Left ventricle myocardium superior (tissue), 1 donor: Measurements from ENCODE around the gene TOMM40L. TPM values are rescaled to one million over a fixed set of nuclear protein-coding genes. Genes with fewer than 3 reads are reported as not detected.
A peak's percentile ranks its signal among the peaks of the same experiment; 100 is the strongest.
"Not testable (repeated sequence)": the region's sequence is repeated elsewhere in the genome, so short reads cannot be mapped to it uniquely, and the experiment has no call there.

ENCODE experiments used
- ATAC-seq: fragments of 200-7000 bp; cut with Tn5 transposase; one replicate; pipeline ENCODE4 v1.9.1; 2020; ENCODE audit warnings: mild to moderate bottlenecking, moderate library complexity
- DNase-seq: peaks from one replicate; pipeline ENCODE4 v3.0.0-alpha.2; 2020
- intact Hi-C: fragments of 100-400 bp; cut with micrococcal nuclease; formaldehyde crosslinking; loops from one replicate; pipeline ENCODE4 v1.11.0; 2022
- total RNA-seq: library from RNA; stranded (reverse); fragmentation: NEBNext Ultra II Directional; extraction: Animal tissue kit (Norgen Biotek cat#: 25700); gene quantifications from one replicate; pipeline ENCODE4 v1.2.1, GENCODE V29; 2021
- donor health status: DM: no; HTN: yes; CAD: no; lungs with severe emphysema.

The TOMM40L gene
- total RNA-seq, 1 donor from 2014 or later = 41.8 TPM

GRCh38 chr1:161216945-161217712 lies 8.7 kb upstream of the TOMM40L start:
- intact Hi-C loops = no loop called here
- DNase-seq (no peak), ATAC-seq (peak; percentile 54)

GRCh38 chr1:161217831-161218230 lies 8.0 kb upstream of the TOMM40L start:
- intact Hi-C loops = no loop called here
- DNase-seq (no peak), ATAC-seq (no peak)

GRCh38 chr1:161218301-161219077 lies 7.4 kb upstream of the TOMM40L start:
- intact Hi-C loops = no loop called here
- ATAC-seq (no peak), DNase-seq (no peak)

- ATAC-seq = no peak
- intact Hi-C loops = no loop called here
- DNase-seq = no peak
Observed at GRCh38 chr1:161219078-161219892, 6.6 kb upstream of the TOMM40L start.

- no peak for ATAC-seq
- intact Hi-C loops = loop anchor here (10.0 kb wide), 2 partner anchors 85 to 165 kb away; partner anchors contain the start of gene MPZ
- DNase-seq = no peak
Observed at GRCh38 chr1:161220002-161220401, 5.9 kb upstream of the TOMM40L start.

- DNase-seq (no peak), ATAC-seq (no peak)
- intact Hi-C loops = loop anchor here (10.0 kb wide), 2 partner anchors 82 to 162 kb away; partner anchors contain the start of gene MPZ
Observed at GRCh38 chr1:161222175-161223019, 3.5 kb upstream of the TOMM40L start.

GRCh38 chr1:161223805-161224694 lies 1.8 kb upstream of the TOMM40L start:
- no peak for ATAC-seq
- DNase-seq = no peak
- intact Hi-C loops = loop anchor here (10.0 kb wide), 2 partner anchors 81 to 161 kb away; partner anchors contain the start of gene MPZ

GRCh38 chr1:161224695-161225087 lies 1.2 kb upstream of the TOMM40L start:
- not testable (repeated sequence) for ATAC-seq, DNase-seq

GRCh38 chr1:161225178-161225533 lies 704 bp upstream of the TOMM40L start:
- ATAC-seq (no peak), DNase-seq (no peak)
- intact Hi-C loops = loop anchor here (10.0 kb wide), 2 partner anchors 80 to 160 kb away; partner anchors contain the start of gene MPZ

More at GRCh38 chr1:161224695-161225087, 1.2 kb upstream of the TOMM40L start:
- intact Hi-C loops = loop anchor here (10.0 kb wide), 2 partner anchors 80 to 160 kb away; partner anchors contain the start of gene MPZ

GRCh38 chr1:161226320-161226711 lies 456 bp downstream of the TOMM40L start:
- ATAC-seq (peak; percentile 2), DNase-seq (no peak)
- intact Hi-C loops = loop anchor here (10.0 kb wide), 2 partner anchors 78 to 158 kb away; partner anchors contain the start of gene MPZ

GRCh38 chr1:161226759-161227158 lies 899 bp downstream of the TOMM40L start:
- DNase-seq = no peak
- ATAC-seq = no peak
- intact Hi-C loops = loop anchor here (10.0 kb wide), 2 partner anchors 78 to 158 kb away; partner anchors contain the start of gene MPZ

GRCh38 chr1:161227196-161227871 lies 1.5 kb downstream of the TOMM40L start:
- peak; percentile 63 for ATAC-seq
- peak; percentile 88 for DNase-seq
- intact Hi-C loops = loop anchor here (10.0 kb wide), 2 partner anchors 77 to 157 kb away; partner anchors contain the start of gene MPZ

GRCh38 chr1:161228032-161228431 lies 2.2 kb downstream of the TOMM40L start:
- ATAC-seq (no peak), DNase-seq (no peak)
- intact Hi-C loops = loop anchor here (10.0 kb wide), 2 partner anchors 77 to 157 kb away; partner anchors contain the start of gene MPZ

- intact Hi-C loops = loop anchor here (10.0 kb wide), 2 partner anchors 75 to 155 kb away; partner anchors contain the start of gene MPZ
- DNase-seq (no peak), ATAC-seq (no peak)
Observed at GRCh38 chr1:161229896-161230295, 4.0 kb downstream of the TOMM40L start.

- intact Hi-C loops = no loop called here
- no peak for ATAC-seq
- no peak for DNase-seq
Observed at GRCh38 chr1:161230762-161231161, 4.9 kb downstream of the TOMM40L start.

- intact Hi-C loops = no loop called here
Observed at GRCh38 chr1:161233102-161233501, 7.2 kb downstream of the TOMM40L start.

More at GRCh38 chr1:161233102-161233501, 7.2 kb downstream of the TOMM40L start:
- DNase-seq = no peak
- no peak for ATAC-seq
